HG02759 (cell line): Measurements from ENCODE around the gene ERICH2.

Source experiments
- ATAC-seq: cut with Tn5 transposase; IDR thresholded peaks from one replicate; pipeline ENCODE4 v1.9.1; 2021; ENCODE audit warnings: mild to moderate bottlenecking, moderate library complexity; ENCODE audit not compliant: unreplicated experiment

Gene ERICH2

GRCh38 chr2:170836027-170836426 lies 65.8 kb downstream of the ERICH2 start:
- ATAC-seq: no peak

- ATAC-seq: no peak
Measured at GRCh38 chr2:170840717-170841210, 70.6 kb downstream of the ERICH2 start.

GRCh38 chr2:170842785-170843184 lies 72.6 kb downstream of the ERICH2 start:
- no peak for ATAC-seq

- ATAC-seq: no peak
Measured at GRCh38 chr2:170843656-170844055, 73.5 kb downstream of the ERICH2 start.

GRCh38 chr2:170845343-170845742 lies 75.2 kb downstream of the ERICH2 start:
- no peak for ATAC-seq

- ATAC-seq: no peak
Measured at GRCh38 chr2:170846314-170846713, 76.1 kb downstream of the ERICH2 start.

GRCh38 chr2:170847716-170848115 lies 77.5 kb downstream of the ERICH2 start:
- no peak for ATAC-seq
